ENCODE data around the gene CTNND2. TPM values are rescaled to one million over a fixed set of nuclear protein-coding genes. Genes with fewer than 3 reads are reported as not detected.

The CTNND2 gene
- total and polyA plus RNA-seq, 9 of the 15 experiments (the other 6 are each of a cell fraction or from before 2014, with no cell fraction given) = 0.03 to 0.35 TPM; not detected in 7

GRCh38 chr5:10987925-10988504 is 916.2 kb downstream of the CTNND2 start (continued):
- TF ChIP-seq KLF1 (tag; IDR thresholded peaks at IDR 0.05) (no peak), PRPF4 (IDR thresholded peaks at IDR 0.05; ENCODE audit: insufficient read depth, low read depth, low read length, poor library complexity, severe bottlenecking) (no peak), CTCF (IDR thresholded peaks at IDR 0.05 in 2 of 3, conservative IDR thresholded peaks at IDR 0.05 in 1 of 3; ENCODE audit: insufficient read depth in 2 of 3, low read depth in 1 of 3, low read length in 3 of 3) (peak; percentile 86 to 95 (median 94)), ZNF583 (CRISPR knock-in tag; IDR thresholded peaks at IDR 0.05) (no peak), KLF13 (tag; IDR thresholded peaks at IDR 0.05; ENCODE audit: borderline replicate concordance, low read depth) (0 out of 2 replicates have a peak, but pooled peaks have one; percentile 23), TEAD1 (CRISPR knock-in tag; IDR thresholded peaks at IDR 0.05) (0 out of 4 replicates have a peak, but pooled peaks of 1 of the 2 experiments have one; percentile 48)

GRCh38 chr5:10987276-10987924 is 916.8 kb downstream of the CTNND2 start:
- DNase-seq (ENCODE audit: extremely low read depth in 1 of 4, low spot score in 3 of 4) = no peak
- no peaks in the 10 kb centered on the region for H3K4me1 ChIP-seq (replicated peaks in 1 of 2; ENCODE audit: control insufficient read depth in 2 of 2, insufficient read depth in 2 of 2, low read length in 2 of 2)
- no peak overlapping the region for H3K4me3 ChIP-seq
- POLR2A ChIA-PET = interaction anchor here (0.7 kb wide), 1 partner anchor 23 kb away, joined by 3 read pairs; no protein-coding TSS in a partner anchor
- H3K9ac ChIP-seq (ENCODE audit: insufficient read depth in 1 of 2, low read depth in 2 of 2, low read length in 2 of 2) = no peak overlapping the region
- intact Hi-C loops (cut with micrococcal nuclease) = loop anchor here (10.0 kb wide), 1 partner anchor 293 kb away; no protein-coding TSS in a partner anchor
- no peak overlapping the region for H3K4me2 ChIP-seq (ENCODE audit: insufficient read depth, low read length)
- no peak overlapping the region for H2AFZ ChIP-seq (ENCODE audit: low read depth, low read length)
- no peaks in the 10 kb centered on the region for H3K79me2 ChIP-seq (ENCODE audit: control insufficient read depth, insufficient read depth, low read length)
- peaks cover 4% of the 10 kb centered on the region; the same call in 1 of the 2 replicates for H4K20me1 ChIP-seq (replicated peaks; ENCODE audit: control insufficient read depth, insufficient read depth, low read length)
- no peaks in the 10 kb centered on the region for H3K9me3 ChIP-seq (replicated peaks; ENCODE audit: control insufficient read depth, insufficient read depth, low read depth, low read length)
- no peaks in the 10 kb centered on the region for H3K9me1 ChIP-seq (ENCODE audit: control insufficient read depth, insufficient read depth, low read length)
- 2% methylated on average over 7 of the region's 8 CpGs for WGBS (ENCODE audit: insufficient coverage, low coverage, missing lambda C conversion rate)
- in situ Hi-C loops (cut with MboI) = no loop called here
- FAIRE-seq = no peak
- no TSS peak for BruUV-seq (replicated peaks)
- peaks cover 19 to 23% of the 10 kb centered on the region in 2 experiments; a peak in 4 of 5 replicates for H3K27me3 ChIP-seq (ENCODE audit: control insufficient read depth in 2 of 2, insufficient read depth in 2 of 2, low read length in 2 of 2)
- H3K27ac ChIP-seq (ENCODE audit: extremely low read depth, low read depth, low read length) = no peak overlapping the region
- ATAC-seq = no peak
- CTCF ChIA-PET (ENCODE audit: low intra/inter-chr PET ratio) = interaction anchor here (1.3 kb wide), 1 partner anchor 195 kb away, joined by 4 read pairs; no protein-coding TSS in a partner anchor
- H3K36me3 ChIP-seq (ENCODE audit: control insufficient read depth, insufficient read depth, low read length) = no peaks in the 10 kb centered on the region
- TF ChIP-seq TAL1 (IDR thresholded peaks at IDR 0.05) (0 out of 2 replicates have a peak, but pooled peaks have one; percentile 3), NCOA1 (IDR thresholded peaks at IDR 0.05; ENCODE audit: low read depth) (no peak), ZNF696 (CRISPR knock-in tag; conservative IDR thresholded peaks at IDR 0.05) (no peak), PCBP2 (IDR thresholded peaks at IDR 0.05; ENCODE audit: low read depth, low read length, poor library complexity, severe bottlenecking) (peak; percentile 32), CCAR2 (IDR thresholded peaks at IDR 0.05; ENCODE audit: low read depth, low read length) (no peak), HNRNPK (IDR thresholded peaks at IDR 0.05; ENCODE audit: low read depth, low read length, poor library complexity, severe bottlenecking) (peak; percentile 84), TFAP4 (CRISPR knock-in tag; IDR thresholded peaks at IDR 0.05; ENCODE audit: borderline replicate concordance) (no peak)

Data from K562 (cell line).